ENCODE results near the gene RMRP.

- TF ChIP-seq POLR2AphosphoS5 (IDR thresholded peaks at IDR 0.05), result no peak
- no peak for TF ChIP-seq POLR2A (IDR thresholded peaks at IDR 0.05)
- no peak for TF ChIP-seq CTCF (IDR thresholded peaks at IDR 0.05)
Measured at GRCh38 chr9:35662437-35662836, 4.6 kb upstream of the RMRP start.

Measured in prostate gland (tissue), 2 donors.